Endodermal cell (in vitro differentiated cells): ENCODE measurements around the gene MAGOH. TPM values are rescaled to one million over a fixed set of nuclear protein-coding genes. Genes with fewer than 3 reads are reported as not detected.

Experiments
- DNase-seq: peaks from one replicate; pipeline ENCODE4 v3.0.0-alpha.2; 2017
- H3K27ac ChIP-seq: 2 replicates; pipeline ENCODE4 v1.5.1; 2013; ENCODE audit warnings: mild to moderate bottlenecking, low read depth, low read length, moderate library complexity
- H3K27me3 ChIP-seq: 2 replicates; pipeline ENCODE4 v1.6.1; 2013; ENCODE audit warnings: mild to moderate bottlenecking, low read length, moderate library complexity; ENCODE audit not compliant: insufficient read depth, control insufficient read depth, poor library complexity, severe bottlenecking
- H3K36me3 ChIP-seq: 2 replicates; pipeline ENCODE4 v1.7.0; 2013; ENCODE audit warnings: mild to moderate bottlenecking, low read length, moderate library complexity; ENCODE audit not compliant: control insufficient read depth, insufficient read depth
- H3K4me1 ChIP-seq: one replicate; pipeline ENCODE4 v1.7.0; 2013; ENCODE audit warnings: low read length; ENCODE audit not compliant: control insufficient read depth, insufficient read depth
- H3K4me3 ChIP-seq: 2 replicates; pipeline ENCODE4 v1.5.1; 2013; ENCODE audit warnings: mild to moderate bottlenecking, low read length, moderate library complexity
- H3K9ac ChIP-seq: 2 replicates; pipeline ENCODE4 v1.6.1; 2013; ENCODE audit warnings: mild to moderate bottlenecking, low read length, moderate library complexity; ENCODE audit not compliant: poor library complexity, severe bottlenecking; ENCODE audit errors: extremely low read depth
- H3K9me3 ChIP-seq: 2 replicates; pipeline ENCODE4 v1.6.1; 2013; ENCODE audit warnings: mild to moderate bottlenecking, low read length, moderate library complexity; ENCODE audit not compliant: control insufficient read depth
- H3K27ac Mint-ChIP-seq: 2 replicates; pipeline ENCODE4 v1.8.0; 2020; ENCODE audit warnings: mixed read lengths
- H3K27me3 Mint-ChIP-seq: 2 replicates; pipeline ENCODE4 v1.8.0; 2021; ENCODE audit warnings: mild to moderate bottlenecking, mixed read lengths; ENCODE audit not compliant: insufficient read depth
- H3K36me3 Mint-ChIP-seq: 2 replicates; pipeline ENCODE4 v1.8.0; 2020; ENCODE audit warnings: low read depth, mixed read lengths
- H3K4me1 Mint-ChIP-seq: 2 replicates; pipeline ENCODE4 v1.8.0; 2020; ENCODE audit warnings: mixed read lengths
- H3K4me3 Mint-ChIP-seq: 2 replicates; pipeline ENCODE4 v1.8.0; 2020; ENCODE audit warnings: mild to moderate bottlenecking, moderate library complexity, mixed read lengths
- H3K9me3 Mint-ChIP-seq: 2 replicates; pipeline ENCODE4 v1.8.0; 2020; ENCODE audit warnings: mild to moderate bottlenecking, mixed read lengths
- CTCF ChIP-seq: fragments of 200-600 bp; sonication (generic); conservative IDR thresholded peaks from 2 replicates; pipeline ENCODE4 v1.5.0; 2021; ENCODE audit warnings: antibody characterized with exemption, mild to moderate bottlenecking
- WGBS, 2 experiments: methylation state at CpG; one replicate each; pipeline versions ENCODE4 v1.1.5 to v1.1.7; 2013; ENCODE audit warnings: missing lambda C conversion rate in 2 of 2, mixed read lengths in 1 of 2; ENCODE audit not compliant: insufficient coverage in 1 of 2, insufficient read length in 1 of 2; 5-methylcytosine and 5-hydroxymethylcytosine counted together
- total RNA-seq, 2 donors: library from RNA; stranded (reverse); fragmentation: NEBNext Ultra II Directional in 1 of 2; extraction: Animal tissue kit (Norgen Biotek cat#: 25700) in 1 of 2; gene quantifications; 2 replicates in 1 of 2; 3 replicates in 1 of 2; pipeline ENCODE4 v1.2.1, GENCODE V29; 2021

Gene MAGOH
- total RNA-seq, 2 donors from 2014 or later = 59.1 to 74.7 TPM

- H3K4me3 Mint-ChIP-seq = peak overlapping the region; percentile 96
- 88 to 100% methylated on average over 2 to 4 of the region's 4 CpGs for WGBS, 2 experiments
- H3K9ac ChIP-seq = no peak overlapping the region
These were observed 40.1 kb downstream of the MAGOH start for GRCh38 chr1:53198241-53198651.

GRCh38 chr1:53197291-53198200 is 40.8 kb downstream of the MAGOH start:
- no peak for DNase-seq
- H3K27ac ChIP-seq = peak overlapping the region; percentile 71
- H3K4me1 Mint-ChIP-seq = peaks cover 21% of the 10 kb centered on the region
- H3K27ac Mint-ChIP-seq = peak overlapping the region; percentile 97
- peaks cover 7% of the 10 kb centered on the region for H3K27me3 Mint-ChIP-seq
- peak overlapping the region; percentile 96 for H3K4me3 Mint-ChIP-seq
- WGBS, 2 experiments = 43 to 48% methylated on average over 13 of the region's 13 CpGs
- peak overlapping the region; percentile 71 for H3K9ac ChIP-seq
- H3K9me3 ChIP-seq = no peaks in the 10 kb centered on the region
- no peaks in the 10 kb centered on the region for H3K9me3 Mint-ChIP-seq
- no peaks in the 10 kb centered on the region for H3K27me3 ChIP-seq
- no peaks in the 10 kb centered on the region for H3K4me1 ChIP-seq
- peak overlapping the region; percentile 89 for H3K4me3 ChIP-seq
- peaks cover 13% of the 10 kb centered on the region for H3K36me3 Mint-ChIP-seq
- no peak for TF ChIP-seq CTCF
- H3K36me3 ChIP-seq = peaks cover 16% of the 10 kb centered on the region

More at GRCh38 chr1:53198241-53198651, 40.1 kb downstream of the MAGOH start:
- no peaks in the 10 kb centered on the region for H3K4me1 ChIP-seq
- Mint-ChIP-seq H3K4me1 (peaks cover 21% of the 10 kb centered on the region), H3K36me3 (peaks cover 20% of the 10 kb centered on the region), H3K27me3 (peaks cover 7% of the 10 kb centered on the region), H3K27ac (no peak overlapping the region), H3K9me3 (peaks cover under 1% of the 10 kb centered on the region)
- no peak for DNase-seq
- no peaks in the 10 kb centered on the region for H3K27me3 ChIP-seq
- TF ChIP-seq CTCF = no peak
- H3K27ac ChIP-seq = no peak overlapping the region
- H3K36me3 ChIP-seq = peaks cover 23% of the 10 kb centered on the region
- H3K9me3 ChIP-seq = peaks cover 3% of the 10 kb centered on the region
- H3K4me3 ChIP-seq = peak overlapping the region; percentile 89

- TF ChIP-seq CTCF = no peak
- peak within 1 kb of the TSS; percentile 97 for H3K27ac Mint-ChIP-seq
- peaks cover 21% of the 10 kb centered on the region for H3K4me1 Mint-ChIP-seq
- peaks cover 7% of the 10 kb centered on the region for H3K36me3 Mint-ChIP-seq
- Histone ChIP-seq H3K4me1 (no peaks in the 10 kb centered on the region), H3K36me3 (peaks cover 9% of the 10 kb centered on the region), H3K27me3 (no peaks in the 10 kb centered on the region), H3K4me3 (peak within 1 kb of the TSS; percentile 89), H3K9ac (peak within 1 kb of the TSS; percentile 71), H3K27ac (peak within 1 kb of the TSS; percentile 71), H3K9me3 (no peaks in the 10 kb centered on the region)
- H3K4me3 Mint-ChIP-seq = peak within 1 kb of the TSS; percentile 96
- H3K27me3 Mint-ChIP-seq = peaks cover 7% of the 10 kb centered on the region
- 1% methylated on average over 14 to 57 of the region's 57 CpGs for WGBS, 2 experiments
- no peaks in the 10 kb centered on the region for H3K9me3 Mint-ChIP-seq
- peak; percentile 96 for DNase-seq
These were observed 41.6 kb downstream of the MAGOH start, which contains the start of gene CPT2 for GRCh38 chr1:53196485-53197290. CPT2 (plus strand) TSS chr1:53196824; CDS start chr1:53196944, 120 bp downstream.
